Measurements from ENCODE around the gene MIPOL1. TPM values are rescaled to one million over a fixed set of nuclear protein-coding genes. Genes with fewer than 3 reads are reported as not detected.

MIPOL1 gene
- total and polyA plus RNA-seq, 2 of the 13 experiments (the other 11 are each of a cell fraction or from before 2014, with no cell fraction given) = 8.6 to 34.2 TPM

DNA sequence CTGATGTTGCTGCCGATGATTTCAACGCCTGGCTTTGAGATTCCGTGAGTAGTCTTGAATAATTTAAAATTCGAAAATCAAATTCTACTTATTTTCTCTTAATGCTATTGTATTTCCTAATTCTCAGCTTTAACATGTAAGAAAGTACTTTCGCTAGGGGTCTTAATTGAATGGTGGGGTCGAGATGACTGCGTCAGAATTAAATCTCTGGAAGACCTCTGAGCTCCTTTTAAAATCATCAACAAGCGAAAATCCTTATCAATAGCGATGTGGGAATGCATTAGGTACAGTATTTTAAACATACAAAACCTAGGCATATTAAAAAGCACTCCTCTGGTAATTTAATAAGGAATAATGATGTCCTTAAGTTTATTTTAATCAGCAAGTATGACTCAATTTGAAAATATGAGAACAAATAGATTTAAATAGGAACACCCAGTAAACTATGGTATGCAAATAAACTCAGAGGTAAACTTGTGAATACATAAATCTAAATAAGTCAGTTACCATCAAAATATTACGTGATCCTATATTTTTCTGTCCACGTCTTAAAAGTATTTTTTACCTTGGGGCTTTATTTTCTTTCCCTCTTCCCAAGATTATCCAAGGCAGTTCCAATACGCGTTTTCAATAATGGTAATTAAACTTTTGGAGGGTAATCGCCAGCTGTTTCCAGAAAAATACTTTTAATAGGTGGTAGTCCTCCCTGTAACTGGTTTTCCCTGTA, 395.9 kb downstream of the MIPOL1 start (continued):
- 0 out of 2 replicates have a peak, but pooled peaks have one; percentile 17 for TF ChIP-seq TMF1 (CRISPR knock-in tag; IDR thresholded peaks at IDR 0.05; ENCODE audit: low read depth)
- TF ChIP-seq KLF11 (CRISPR knock-in tag; IDR thresholded peaks at IDR 0.05) = no peak; the same call in 1 of the 2 replicates
- TF ChIP-seq REXO4 (CRISPR knock-in tag; IDR thresholded peaks at IDR 0.05; ENCODE audit: borderline replicate concordance) = no peak
- TF ChIP-seq ZBTB42 (CRISPR knock-in tag; IDR thresholded peaks at IDR 0.05) = no peak
- TF ChIP-seq, protein P1, sequence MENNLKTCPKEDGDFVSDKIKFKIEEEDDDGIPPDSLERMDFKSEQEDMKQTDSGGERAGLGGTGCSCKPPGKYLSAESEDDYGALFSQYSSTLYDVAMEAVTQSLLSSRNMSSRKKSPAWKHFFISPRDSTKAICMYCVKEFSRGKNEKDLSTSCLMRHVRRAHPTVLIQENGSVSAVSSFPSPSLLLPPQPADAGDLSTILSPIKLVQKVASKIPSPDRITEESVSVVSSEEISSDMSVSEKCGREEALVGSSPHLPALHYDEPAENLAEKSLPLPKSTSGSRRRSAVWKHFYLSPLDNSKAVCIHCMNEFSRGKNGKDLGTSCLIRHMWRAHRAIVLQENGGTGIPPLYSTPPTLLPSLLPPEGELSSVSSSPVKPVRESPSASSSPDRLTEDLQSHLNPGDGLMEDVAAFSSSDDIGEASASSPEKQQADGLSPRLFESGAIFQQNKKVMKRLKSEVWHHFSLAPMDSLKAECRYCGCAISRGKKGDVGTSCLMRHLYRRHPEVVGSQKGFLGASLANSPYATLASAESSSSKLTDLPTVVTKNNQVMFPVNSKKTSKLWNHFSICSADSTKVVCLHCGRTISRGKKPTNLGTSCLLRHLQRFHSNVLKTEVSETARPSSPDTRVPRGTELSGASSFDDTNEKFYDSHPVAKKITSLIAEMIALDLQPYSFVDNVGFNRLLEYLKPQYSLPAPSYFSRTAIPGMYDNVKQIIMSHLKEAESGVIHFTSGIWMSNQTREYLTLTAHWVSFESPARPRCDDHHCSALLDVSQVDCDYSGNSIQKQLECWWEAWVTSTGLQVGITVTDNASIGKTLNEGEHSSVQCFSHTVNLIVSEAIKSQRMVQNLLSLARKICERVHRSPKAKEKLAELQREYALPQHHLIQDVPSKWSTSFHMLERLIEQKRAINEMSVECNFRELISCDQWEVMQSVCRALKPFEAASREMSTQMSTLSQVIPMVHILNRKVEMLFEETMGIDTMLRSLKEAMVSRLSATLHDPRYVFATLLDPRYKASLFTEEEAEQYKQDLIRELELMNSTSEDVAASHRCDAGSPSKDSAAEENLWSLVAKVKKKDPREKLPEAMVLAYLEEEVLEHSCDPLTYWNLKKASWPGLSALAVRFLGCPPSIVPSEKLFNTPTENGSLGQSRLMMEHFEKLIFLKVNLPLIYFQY (CRISPR knock-in tag; IDR thresholded peaks at IDR 0.05; ENCODE audit: borderline replicate concordance) = no peak
- no peak for TF ChIP-seq NFKBIZ (CRISPR knock-in tag; IDR thresholded peaks at IDR 0.05)
- no peak for TF ChIP-seq AKAP8 (CRISPR knock-in tag; IDR thresholded peaks at IDR 0.05)
- no peak for TF ChIP-seq ZBTB3 (CRISPR knock-in tag; IDR thresholded peaks at IDR 0.05; ENCODE audit: borderline replicate concordance, low read depth)
- no peak for TF ChIP-seq ZNF564 (CRISPR knock-in tag; IDR thresholded peaks at IDR 0.05)
- no peak for TF ChIP-seq TCF12 (IDR thresholded peaks at IDR 0.05)
- TF ChIP-seq TCF12 (CRISPR knock-in tag; IDR thresholded peaks at IDR 0.05) = peak; percentile 23; the same call in 1 of the 2 replicates
- TF ChIP-seq, protein P2, sequence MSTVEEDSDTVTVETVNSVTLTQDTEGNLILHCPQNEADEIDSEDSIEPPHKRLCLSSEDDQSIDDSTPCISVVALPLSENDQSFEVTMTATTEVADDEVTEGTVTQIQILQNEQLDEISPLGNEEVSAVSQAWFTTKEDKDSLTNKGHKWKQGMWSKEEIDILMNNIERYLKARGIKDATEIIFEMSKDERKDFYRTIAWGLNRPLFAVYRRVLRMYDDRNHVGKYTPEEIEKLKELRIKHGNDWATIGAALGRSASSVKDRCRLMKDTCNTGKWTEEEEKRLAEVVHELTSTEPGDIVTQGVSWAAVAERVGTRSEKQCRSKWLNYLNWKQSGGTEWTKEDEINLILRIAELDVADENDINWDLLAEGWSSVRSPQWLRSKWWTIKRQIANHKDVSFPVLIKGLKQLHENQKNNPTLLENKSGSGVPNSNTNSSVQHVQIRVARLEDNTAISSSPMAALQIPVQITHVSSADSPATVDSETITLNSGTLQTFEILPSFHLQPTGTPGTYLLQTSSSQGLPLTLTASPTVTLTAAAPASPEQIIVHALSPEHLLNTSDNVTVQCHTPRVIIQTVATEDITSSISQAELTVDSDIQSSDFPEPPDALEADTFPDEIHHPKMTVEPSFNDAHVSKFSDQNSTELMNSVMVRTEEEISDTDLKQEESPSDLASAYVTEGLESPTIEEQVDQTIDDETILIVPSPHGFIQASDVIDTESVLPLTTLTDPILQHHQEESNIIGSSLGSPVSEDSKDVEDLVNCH (CRISPR knock-in tag; IDR thresholded peaks at IDR 0.05) = no peak
- no peak for TF ChIP-seq ZNF224 (CRISPR knock-in tag; IDR thresholded peaks at IDR 0.05)
- no peak for TF ChIP-seq BORCS8-MEF2B (CRISPR knock-in tag; IDR thresholded peaks at IDR 0.05)
- TF ChIP-seq, protein P3, sequence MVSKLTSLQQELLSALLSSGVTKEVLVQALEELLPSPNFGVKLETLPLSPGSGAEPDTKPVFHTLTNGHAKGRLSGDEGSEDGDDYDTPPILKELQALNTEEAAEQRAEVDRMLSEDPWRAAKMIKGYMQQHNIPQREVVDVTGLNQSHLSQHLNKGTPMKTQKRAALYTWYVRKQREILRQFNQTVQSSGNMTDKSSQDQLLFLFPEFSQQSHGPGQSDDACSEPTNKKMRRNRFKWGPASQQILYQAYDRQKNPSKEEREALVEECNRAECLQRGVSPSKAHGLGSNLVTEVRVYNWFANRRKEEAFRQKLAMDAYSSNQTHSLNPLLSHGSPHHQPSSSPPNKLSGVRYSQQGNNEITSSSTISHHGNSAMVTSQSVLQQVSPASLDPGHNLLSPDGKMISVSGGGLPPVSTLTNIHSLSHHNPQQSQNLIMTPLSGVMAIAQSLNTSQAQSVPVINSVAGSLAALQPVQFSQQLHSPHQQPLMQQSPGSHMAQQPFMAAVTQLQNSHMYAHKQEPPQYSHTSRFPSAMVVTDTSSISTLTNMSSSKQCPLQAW (CRISPR knock-in tag; IDR thresholded peaks at IDR 0.05) = no peak
- no peak for TF ChIP-seq SOX6 (IDR thresholded peaks at IDR 0.05)
- TF ChIP-seq SOX6 (CRISPR knock-in tag; IDR thresholded peaks at IDR 0.05) = no peak
- no peak for TF ChIP-seq ZC3H4 (CRISPR knock-in tag; IDR thresholded peaks at IDR 0.05; ENCODE audit: borderline replicate concordance)
- TF ChIP-seq, protein P4, sequence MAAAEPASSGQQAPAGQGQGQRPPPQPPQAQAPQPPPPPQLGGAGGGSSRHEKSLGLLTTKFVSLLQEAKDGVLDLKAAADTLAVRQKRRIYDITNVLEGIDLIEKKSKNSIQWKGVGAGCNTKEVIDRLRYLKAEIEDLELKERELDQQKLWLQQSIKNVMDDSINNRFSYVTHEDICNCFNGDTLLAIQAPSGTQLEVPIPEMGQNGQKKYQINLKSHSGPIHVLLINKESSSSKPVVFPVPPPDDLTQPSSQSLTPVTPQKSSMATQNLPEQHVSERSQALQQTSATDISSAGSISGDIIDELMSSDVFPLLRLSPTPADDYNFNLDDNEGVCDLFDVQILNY (CRISPR knock-in tag; conservative IDR thresholded peaks at IDR 0.05) = no peak
- TF ChIP-seq SP4 (CRISPR knock-in tag; IDR thresholded peaks at IDR 0.05) = no peak
- no peak for TF ChIP-seq CEBPB (IDR thresholded peaks at IDR 0.05; ENCODE audit: borderline replicate concordance, low read depth, low read length)
